Testis (tissue), 3 donors: ENCODE data around the gene ERC1. TPM values are rescaled to one million over a fixed set of nuclear protein-coding genes. Genes with fewer than 3 reads are reported as not detected.
A peak's percentile ranks its signal among the peaks of the same experiment; 100 is the strongest.

ENCODE experiments used
- DNase-seq: peaks from one replicate; pipeline ENCODE4 v3.0.0-alpha.2; 2019
- H3K27ac ChIP-seq, 2 donors: fragments of 200-600 bp; sonication (generic); one replicate each; pipeline ENCODE4 v1.5.1; 2019
- H3K27me3 ChIP-seq: fragments of 200-600 bp; sonication (generic); one replicate; pipeline ENCODE4 v1.5.1; 2019
- H3K36me3 ChIP-seq: fragments of 200-600 bp; sonication (generic); one replicate; pipeline ENCODE4 v1.5.1; 2017; ENCODE audit warnings: low read depth; ENCODE audit errors: missing control alignments
- H3K4me1 ChIP-seq: fragments of 200-600 bp; sonication (generic); one replicate; pipeline ENCODE4 v1.5.1; 2019
- H3K4me3 ChIP-seq, 2 donors: fragments of 200-600 bp; sonication (generic); one replicate each; pipeline ENCODE4 v1.5.1; 2017 to 2019
- H3K9me3 ChIP-seq: fragments of 200-600 bp; sonication (generic); one replicate; pipeline ENCODE4 v1.5.1; 2017
- POLR2A ChIP-seq: fragments of 450-650 bp; IDR thresholded peaks from one replicate; pipeline ENCODE4 v1.6.1; 2017; ENCODE audit warnings: antibody characterized with exemption, mild to moderate bottlenecking, moderate library complexity
- WGBS, 2 donors: methylation state at CpG; one replicate each; pipeline ENCODE4 v1.1.5; 2018; 5-methylcytosine and 5-hydroxymethylcytosine counted together
- intact Hi-C: fragments of 100-400 bp; cut with DNase I; formaldehyde crosslinking; loops from one replicate; pipeline ENCODE4 v1.15.1; 2023; ENCODE audit warnings: low total_unique reads
- polyA plus RNA-seq: library from polyadenylated mRNA; stranded (reverse); fragments of 350-450 nt; fragmentation: Illumina TruSeq; extraction: RNeasy Lipid Tissue Mini Kit (QIAGEN cat#74804); gene quantifications from one replicate; pipeline ENCODE4 v1.2.3, GENCODE V29; 2014; ENCODE audit warnings: low read depth, low replicate concordance; ENCODE audit not compliant: insufficient read depth
- total RNA-seq, 2 donors: library from RNA; depleted of rRNA; stranded (reverse); fragments of >200 nt; gene quantifications; one replicate each; pipeline ENCODE4 v1.2.3, GENCODE V29; 2016
- TF ChIP-seq, protein P1 (sequence below), 3 experiments: fragments of 450-650 bp in 2 of 3; fragments of 200-600 bp in 1 of 3; sonication (generic) in 1 of 3; IDR thresholded peaks; one replicate each; pipeline ENCODE4 v1.5.1; 2016 to 2019; ENCODE audit warnings: antibody characterized with exemption in 3 of 3, mild to moderate bottlenecking in 2 of 3, moderate library complexity in 1 of 3

Gene ERC1
- total and polyA plus RNA-seq, 3 donors from 2014 or later, result 25.8 to 109 (median 106) TPM

DNA sequence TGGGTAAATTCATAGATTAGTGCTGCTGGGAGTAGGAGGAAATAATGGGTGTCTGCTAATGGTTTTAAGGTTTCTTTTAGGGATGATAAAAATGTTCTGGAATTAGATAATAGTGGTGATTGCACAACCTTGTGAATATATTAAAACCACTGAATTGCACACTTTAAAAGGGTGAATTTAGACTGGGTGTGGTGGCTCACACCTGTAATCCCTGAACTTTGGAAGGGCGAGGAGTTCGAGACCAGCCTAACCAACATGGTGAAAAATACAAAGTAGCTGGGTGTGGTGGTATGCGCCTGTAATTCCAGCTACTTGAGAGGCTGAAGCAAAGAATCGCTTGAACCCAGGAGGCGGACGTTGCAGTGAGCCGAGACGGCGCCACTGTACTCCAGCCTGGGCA lies 42.8 kb upstream of the ERC1 start:
- Histone ChIP-seq H3K4me3 (peak overlapping the region; percentile 89 to 93), H3K4me1 (no peaks in the 10 kb centered on the region), H3K9me3 (no peaks in the 10 kb centered on the region), H3K27me3 (no peaks in the 10 kb centered on the region), H3K27ac (peak overlapping the region in 1 of 2 donors; percentile 89), H3K36me3 (no peaks in the 10 kb centered on the region)
- DNase-seq, result no peak
- intact Hi-C loops, result no loop called here
- 65 to 77% methylated on average over 9 of the region's 9 CpGs for WGBS, 2 donors
- TF ChIP-seq, protein P1, sequence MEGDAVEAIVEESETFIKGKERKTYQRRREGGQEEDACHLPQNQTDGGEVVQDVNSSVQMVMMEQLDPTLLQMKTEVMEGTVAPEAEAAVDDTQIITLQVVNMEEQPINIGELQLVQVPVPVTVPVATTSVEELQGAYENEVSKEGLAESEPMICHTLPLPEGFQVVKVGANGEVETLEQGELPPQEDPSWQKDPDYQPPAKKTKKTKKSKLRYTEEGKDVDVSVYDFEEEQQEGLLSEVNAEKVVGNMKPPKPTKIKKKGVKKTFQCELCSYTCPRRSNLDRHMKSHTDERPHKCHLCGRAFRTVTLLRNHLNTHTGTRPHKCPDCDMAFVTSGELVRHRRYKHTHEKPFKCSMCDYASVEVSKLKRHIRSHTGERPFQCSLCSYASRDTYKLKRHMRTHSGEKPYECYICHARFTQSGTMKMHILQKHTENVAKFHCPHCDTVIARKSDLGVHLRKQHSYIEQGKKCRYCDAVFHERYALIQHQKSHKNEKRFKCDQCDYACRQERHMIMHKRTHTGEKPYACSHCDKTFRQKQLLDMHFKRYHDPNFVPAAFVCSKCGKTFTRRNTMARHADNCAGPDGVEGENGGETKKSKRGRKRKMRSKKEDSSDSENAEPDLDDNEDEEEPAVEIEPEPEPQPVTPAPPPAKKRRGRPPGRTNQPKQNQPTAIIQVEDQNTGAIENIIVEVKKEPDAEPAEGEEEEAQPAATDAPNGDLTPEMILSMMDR (IDR thresholded peaks at IDR 0.05), result no peak

DNA sequence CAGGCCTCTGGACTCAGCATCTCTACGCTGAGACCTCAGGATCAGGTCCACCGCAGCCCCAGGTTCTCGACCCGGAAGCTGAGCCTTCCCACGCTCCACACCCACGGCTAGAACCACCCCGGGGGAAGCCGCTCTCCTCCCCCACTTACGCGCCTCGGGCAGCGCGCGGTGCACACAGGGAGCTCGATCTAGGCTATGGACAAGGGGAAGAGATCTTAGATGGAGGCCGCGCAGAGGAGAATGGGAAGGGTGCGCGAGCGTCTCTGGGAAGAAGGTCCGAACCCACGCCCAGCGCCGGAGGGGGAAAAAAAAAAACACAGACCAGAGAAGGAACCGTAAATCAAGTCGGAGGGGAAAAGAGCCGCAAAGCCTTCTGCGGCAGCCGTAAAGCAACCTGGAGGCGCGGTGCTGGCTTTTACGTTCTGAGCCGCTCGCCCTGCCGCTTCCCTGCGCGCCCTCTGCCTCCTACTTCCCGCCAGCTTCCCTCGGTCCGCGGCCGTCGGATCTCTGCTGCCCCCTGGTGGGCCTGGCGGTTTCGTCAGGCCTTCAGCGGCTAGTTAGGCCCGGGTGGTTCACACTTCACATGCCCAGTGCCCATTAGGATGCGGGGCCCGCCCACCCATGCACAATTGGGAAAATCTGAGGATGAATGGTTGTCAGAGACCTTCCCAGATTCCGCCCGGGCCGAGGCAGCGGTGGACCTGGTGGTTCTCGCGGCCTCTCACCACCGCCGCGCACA lies 41.4 kb upstream of the ERC1 start, which contains the start of gene RAD52:
RAD52 (minus strand) TSS at position 242 of the 739 bp plus-strand sequence. CDS start 16,636 bp downstream, outside the sequence.
- peak; percentile 98 for DNase-seq
- Histone ChIP-seq H3K27ac (peak within 1 kb of the TSS; percentile 89 to 93), H3K9me3 (no peaks in the 10 kb centered on the region), H3K36me3 (no peaks in the 10 kb centered on the region), H3K4me3 (peak within 1 kb of the TSS; percentile 89 to 93), H3K27me3 (no peaks in the 10 kb centered on the region), H3K4me1 (no peaks in the 10 kb centered on the region)
- 0 to 1% methylated on average over 50 to 57 of the region's 58 CpGs for WGBS, 2 donors
- TF ChIP-seq POLR2A, result peak; percentile 65
- TF ChIP-seq, protein P1 (IDR thresholded peaks at IDR 0.05), result peak; percentile 98 to 100 (median 99)
- intact Hi-C loops, result loop anchor here (2.0 kb wide), 1 partner anchor 381 kb away; no protein-coding TSS in a partner anchor

DNA sequence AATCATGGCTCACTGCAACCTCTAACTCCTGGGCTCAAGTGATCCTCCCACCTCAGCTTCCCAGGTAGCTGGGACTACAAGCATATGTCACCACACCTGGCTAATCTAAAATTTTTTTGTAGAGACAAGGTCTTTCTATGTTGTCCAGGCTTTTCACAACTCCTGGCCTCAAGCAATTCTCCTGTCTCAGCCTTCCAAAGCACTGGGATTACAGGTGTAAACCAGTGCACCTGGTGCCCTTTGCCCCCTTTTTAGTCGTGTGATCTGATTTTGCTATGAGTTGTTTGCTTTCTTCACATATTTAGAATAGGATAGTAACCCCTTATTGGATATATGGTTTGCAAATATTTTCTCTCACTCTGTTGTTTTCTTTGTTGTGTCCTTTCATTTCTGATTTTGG lies 39.8 kb upstream of the ERC1 start:
- H3K36me3 ChIP-seq, result no peaks in the 10 kb centered on the region
- no peak overlapping the region for H3K27ac ChIP-seq
- DNase-seq, result no peak
- H3K4me1 ChIP-seq, result no peaks in the 10 kb centered on the region
- H3K4me3 ChIP-seq, result no peak overlapping the region
- H3K27me3 ChIP-seq, result no peaks in the 10 kb centered on the region
- TF ChIP-seq, protein P1 (IDR thresholded peaks at IDR 0.05), result no peak
- no peak for TF ChIP-seq POLR2A
- intact Hi-C loops, result loop anchor here (2.0 kb wide), 1 partner anchor 382 kb away; no protein-coding TSS in a partner anchor
- H3K9me3 ChIP-seq, result no peaks in the 10 kb centered on the region
- 46 to 59% methylated on average over 1 of the region's 1 CpG for WGBS, 2 donors

DNA sequence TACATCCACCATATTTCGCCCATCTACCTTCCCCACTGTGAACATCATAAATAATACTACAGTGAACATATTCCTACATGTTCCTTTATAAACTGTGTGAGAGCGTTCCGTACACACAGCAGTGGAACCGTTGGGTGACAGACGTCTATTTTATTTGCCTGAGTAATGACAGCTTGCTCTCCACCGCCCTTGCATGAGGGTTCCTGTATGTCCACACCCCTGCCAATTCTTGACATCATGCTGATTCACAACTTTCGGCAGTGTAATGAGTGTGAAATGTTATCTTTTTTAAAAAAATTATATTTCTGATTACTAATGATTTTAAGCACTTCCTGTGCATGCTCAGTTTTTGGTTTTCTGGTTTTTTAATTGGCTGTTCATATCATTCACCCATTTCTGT lies 37.2 kb upstream of the ERC1 start:
- DNase-seq, result no peak
- WGBS, 2 donors, result 86 to 87% methylated on average over 7 of the region's 7 CpGs
- TF ChIP-seq, protein P1 (IDR thresholded peaks at IDR 0.05), result no peak
- no peak for TF ChIP-seq POLR2A
- Histone ChIP-seq H3K27me3 (no peaks in the 10 kb centered on the region), H3K27ac (no peak overlapping the region), H3K4me1 (no peaks in the 10 kb centered on the region), H3K4me3 (no peak overlapping the region), H3K36me3 (no peaks in the 10 kb centered on the region), H3K9me3 (no peaks in the 10 kb centered on the region)
- intact Hi-C loops, result no loop called here

DNA sequence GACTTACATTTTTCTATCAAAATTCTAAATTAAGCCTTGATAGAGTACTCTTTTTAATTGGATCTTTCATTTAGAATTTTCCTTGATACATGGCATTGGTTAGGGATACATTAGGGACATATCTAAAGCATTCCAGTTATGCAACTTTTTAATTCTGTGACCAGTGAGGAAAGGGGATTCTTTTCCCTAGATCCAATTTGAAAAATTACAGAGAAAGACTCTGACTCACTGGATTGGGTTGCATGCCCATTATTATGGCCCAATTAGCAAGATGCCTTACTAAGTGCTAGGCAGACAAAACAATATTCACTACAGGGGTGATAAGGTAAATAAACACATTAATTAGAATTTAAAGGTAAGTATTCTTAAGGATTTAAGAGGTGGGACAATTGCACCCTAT lies 36.3 kb upstream of the ERC1 start:
- no peak for DNase-seq
- H3K27ac ChIP-seq, result no peak overlapping the region
- no peaks in the 10 kb centered on the region for H3K9me3 ChIP-seq
- no peaks in the 10 kb centered on the region for H3K27me3 ChIP-seq
- H3K36me3 ChIP-seq, result no peaks in the 10 kb centered on the region
- no peak overlapping the region for H3K4me3 ChIP-seq
- intact Hi-C loops, result no loop called here
- no peaks in the 10 kb centered on the region for H3K4me1 ChIP-seq
- TF ChIP-seq, protein P1 (IDR thresholded peaks at IDR 0.05), result no peak
- TF ChIP-seq POLR2A, result no peak
